Measurements from ENCODE around the gene L3MBTL4. TPM values are rescaled to one million over a fixed set of nuclear protein-coding genes. Genes with fewer than 3 reads are reported as not detected.

Gene L3MBTL4
- total and polyA plus RNA-seq, 10 of the 15 experiments (the other 5 are each of a cell fraction or from before 2014, with no cell fraction given) = 1.3 to 8.7 (median 3.8) TPM

GRCh38 chr18:5972298-5972697, 442.4 kb downstream of the L3MBTL4 start:
- WGBS (ENCODE audit: insufficient coverage, insufficient replicate concordance, low lambda C conversion rate, missing lambda C conversion rate) = 5% methylated on average over 7 of the region's 7 CpGs
- no peak overlapping the region for H3K9ac ChIP-seq (ENCODE audit: control insufficient read depth, insufficient read depth, low read length)
- H3K4me1 ChIP-seq (ENCODE audit: control insufficient read depth, insufficient read depth, low read length) = peaks cover 50% of the 10 kb centered on the region
- no TSS peak for BruUV-seq (replicated peaks)
- H3K27ac ChIP-seq (ENCODE audit: control insufficient read depth, insufficient read depth) = no peak overlapping the region
- RAD21 ChIA-PET (ENCODE audit: unreplicated experiment) = no interaction called here
- FAIRE-seq = peak; percentile 77
- peak; percentile 35 for ATAC-seq
- in situ Hi-C loops (cut with MboI) = no loop called here
- peak overlapping the region; percentile 45 for H3K4me2 ChIP-seq (ENCODE audit: control insufficient read depth, insufficient read depth)
- CTCF ChIA-PET = interaction anchor here (1.0 to 2.1 kb wide), 3 partner anchors 10 to 16 kb away, joined by 3 to 5 read pairs (median 3); no protein-coding TSS in a partner anchor
- H4K20me1 ChIP-seq (ENCODE audit: control insufficient read depth, insufficient read depth) = no peaks in the 10 kb centered on the region
- H3K79me2 ChIP-seq (ENCODE audit: control insufficient read depth, insufficient read depth, low read length) = no peaks in the 10 kb centered on the region
- intact Hi-C loops (cut with micrococcal nuclease; ENCODE audit: unreplicated experiment) = loop anchor here (10.0 kb wide), 1 partner anchor 443 kb away; the partner anchor contains the start of gene L3MBTL4
- H3K4me3 ChIP-seq = no peak overlapping the region
- H2AFZ ChIP-seq (ENCODE audit: control insufficient read depth, low read depth, low read length) = no peak overlapping the region
- POLR2A ChIA-PET = no interaction called here
- no peaks in the 10 kb centered on the region; a peak in 1 of 4 replicates for H3K27me3 ChIP-seq (replicated peaks in 1 of 2; ENCODE audit: control insufficient read depth in 2 of 2, insufficient read depth in 2 of 2, low read length in 1 of 2)
- no peaks in the 10 kb centered on the region for H3K36me3 ChIP-seq (ENCODE audit: control insufficient read depth in 2 of 2, insufficient read depth in 2 of 2, low read length in 1 of 2)
- H3K9me3 ChIP-seq (replicated peaks; ENCODE audit: control insufficient read depth, insufficient read depth, low read length) = peaks cover 3% of the 10 kb centered on the region; the same call in 2 of the 3 replicates
- SMC1A ChIA-PET (ENCODE audit: uncharacterized antibody, unreplicated experiment) = interaction anchor here (1.2 kb wide), 1 partner anchor 20 kb away, joined by 3 read pairs; no protein-coding TSS in a partner anchor
- peak; percentile 68 for DNase-seq (ENCODE audit: low read depth, low spot score)
- TF ChIP-seq HCFC1 (IDR thresholded peaks at IDR 0.05; ENCODE audit: low read length) (no peak), CUX1 (IDR thresholded peaks at IDR 0.05; ENCODE audit: insufficient replicate concordance, low read depth, low read length) (no peak), ATF3 (IDR thresholded peaks at IDR 0.05; ENCODE audit: borderline replicate concordance, extremely low read depth, low read depth, low read length) (no peak), ZBTB4 (CRISPR knock-in tag; IDR thresholded peaks at IDR 0.05) (no peak), SREBF1 (IDR thresholded peaks at IDR 0.05; ENCODE audit: low read length) (no peak), NFYB (IDR thresholded peaks at IDR 0.05; ENCODE audit: insufficient read depth, low read depth, low read length) (no peak), EED (IDR thresholded peaks at IDR 0.05; ENCODE audit: low read depth) (0 out of 2 replicates have a peak, but pooled peaks have one; percentile 26), FOS (IDR thresholded peaks at IDR 0.05; ENCODE audit: borderline replicate concordance, extremely low read depth, insufficient read length) (no peak), RELA (IDR thresholded peaks at IDR 0.05; ENCODE audit: borderline replicate concordance, partially characterized antibody) (no peak), SUPT20H (IDR thresholded peaks at IDR 0.05; ENCODE audit: borderline replicate concordance, control insufficient read depth, low read depth, low read length) (no peak)
